ENCODE results near the gene PAX9. TPM values are rescaled to one million over a fixed set of nuclear protein-coding genes. Genes with fewer than 3 reads are reported as not detected.
"Not testable (repeated sequence)": the region's sequence is repeated elsewhere in the genome, so short reads cannot be mapped to it uniquely, and the experiment has no call there.

PAX9 gene
- total and polyA plus RNA-seq, 11 donors = not detected

DNA sequence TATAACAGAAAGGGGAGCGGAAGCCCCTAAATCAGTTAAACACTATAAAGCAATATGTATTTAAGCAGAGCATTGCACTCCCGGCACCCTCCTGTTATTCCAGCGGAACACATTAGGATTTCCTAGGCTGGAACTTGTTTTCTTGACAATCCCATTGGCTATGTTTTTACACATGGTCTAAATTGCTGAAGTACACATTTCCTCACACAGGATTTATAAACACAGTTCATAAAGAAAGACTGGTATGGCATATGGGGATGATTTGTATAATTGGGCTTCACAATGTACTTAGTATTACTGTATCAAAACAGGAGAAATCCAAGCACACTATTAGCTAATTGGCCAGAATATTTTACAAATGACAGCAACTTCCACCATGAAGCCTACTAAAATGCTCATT lies 23.3 kb downstream of the PAX9 start:
- ATAC-seq = no peak
- DNase-seq = no peak
- TF ChIP-seq POLR2A (IDR thresholded peaks at IDR 0.05) = no peak
- TF ChIP-seq, protein P1, sequence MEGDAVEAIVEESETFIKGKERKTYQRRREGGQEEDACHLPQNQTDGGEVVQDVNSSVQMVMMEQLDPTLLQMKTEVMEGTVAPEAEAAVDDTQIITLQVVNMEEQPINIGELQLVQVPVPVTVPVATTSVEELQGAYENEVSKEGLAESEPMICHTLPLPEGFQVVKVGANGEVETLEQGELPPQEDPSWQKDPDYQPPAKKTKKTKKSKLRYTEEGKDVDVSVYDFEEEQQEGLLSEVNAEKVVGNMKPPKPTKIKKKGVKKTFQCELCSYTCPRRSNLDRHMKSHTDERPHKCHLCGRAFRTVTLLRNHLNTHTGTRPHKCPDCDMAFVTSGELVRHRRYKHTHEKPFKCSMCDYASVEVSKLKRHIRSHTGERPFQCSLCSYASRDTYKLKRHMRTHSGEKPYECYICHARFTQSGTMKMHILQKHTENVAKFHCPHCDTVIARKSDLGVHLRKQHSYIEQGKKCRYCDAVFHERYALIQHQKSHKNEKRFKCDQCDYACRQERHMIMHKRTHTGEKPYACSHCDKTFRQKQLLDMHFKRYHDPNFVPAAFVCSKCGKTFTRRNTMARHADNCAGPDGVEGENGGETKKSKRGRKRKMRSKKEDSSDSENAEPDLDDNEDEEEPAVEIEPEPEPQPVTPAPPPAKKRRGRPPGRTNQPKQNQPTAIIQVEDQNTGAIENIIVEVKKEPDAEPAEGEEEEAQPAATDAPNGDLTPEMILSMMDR (IDR thresholded peaks at IDR 0.05) = no peak
- Histone ChIP-seq H3K4me3 (no peak overlapping the region), H3K36me3 (no peaks in the 10 kb centered on the region), H3K9me3 (no peaks in the 10 kb centered on the region), H3K4me1 (no peaks in the 10 kb centered on the region), H3K27me3 (peaks cover 0 to 5% (median 0%) of the 10 kb centered on the region in 9 donors), H3K27ac (no peak overlapping the region)
- intact Hi-C loops (cut with DNase I) = no loop called here
- 94 to 98% (median 96%) methylated on average over 3 of the region's 3 CpGs for WGBS, 4 donors

DNA sequence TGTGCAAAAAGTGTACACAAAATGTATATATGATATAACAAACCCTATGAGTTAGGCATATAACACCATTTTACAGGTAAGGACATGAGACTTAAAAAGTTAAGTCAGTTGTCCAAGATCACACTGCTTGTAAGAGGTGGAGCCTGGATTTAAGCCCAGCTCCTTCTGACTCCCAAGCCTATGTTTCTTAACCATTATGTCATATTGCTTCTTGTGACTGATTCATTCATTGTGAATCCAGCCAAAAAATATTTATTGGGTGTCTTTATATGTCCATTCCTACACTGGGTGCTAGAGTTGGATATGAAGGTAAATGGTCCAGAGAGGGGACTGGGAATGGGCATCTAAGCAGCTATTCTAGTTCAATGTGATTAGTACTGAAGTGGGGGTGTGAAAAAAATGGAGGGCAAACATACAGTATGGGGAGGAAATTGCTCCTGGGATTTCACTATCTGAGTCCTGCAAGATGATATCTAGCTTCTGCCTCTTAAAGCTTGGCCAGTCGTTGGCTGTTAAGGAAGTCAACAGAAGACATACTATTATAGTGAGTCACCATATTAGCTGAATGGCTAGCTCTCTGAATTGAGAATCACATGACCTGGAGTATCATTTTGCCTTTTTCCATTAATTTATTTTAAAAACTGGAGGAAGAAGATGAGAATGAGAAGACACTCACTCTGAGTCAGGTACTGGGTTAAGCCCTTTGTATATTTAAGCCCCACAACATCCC lies 28.8 kb downstream of the PAX9 start:
- Histone ChIP-seq H3K36me3 (no peaks in the 10 kb centered on the region), H3K27me3 (peaks cover 0 to 9% (median 0%) of the 10 kb centered on the region in 9 donors), H3K27ac (no peak overlapping the region), H3K4me1 (no peaks in the 10 kb centered on the region), H3K4me3 (no peak overlapping the region), H3K9me3 (peaks cover 0 to 6% (median 0%) of the 10 kb centered on the region in 12 donors)
- ATAC-seq (no peak), DNase-seq (no peak)
- intact Hi-C loops (cut with DNase I) = no loop called here
- WGBS, 4 donors = 32 to 43% (median 40%) methylated on average over 1 of the region's 1 CpG
- TF ChIP-seq, protein P1 (IDR thresholded peaks at IDR 0.05) = no peak
- no peak for TF ChIP-seq POLR2A (IDR thresholded peaks at IDR 0.05)

DNA sequence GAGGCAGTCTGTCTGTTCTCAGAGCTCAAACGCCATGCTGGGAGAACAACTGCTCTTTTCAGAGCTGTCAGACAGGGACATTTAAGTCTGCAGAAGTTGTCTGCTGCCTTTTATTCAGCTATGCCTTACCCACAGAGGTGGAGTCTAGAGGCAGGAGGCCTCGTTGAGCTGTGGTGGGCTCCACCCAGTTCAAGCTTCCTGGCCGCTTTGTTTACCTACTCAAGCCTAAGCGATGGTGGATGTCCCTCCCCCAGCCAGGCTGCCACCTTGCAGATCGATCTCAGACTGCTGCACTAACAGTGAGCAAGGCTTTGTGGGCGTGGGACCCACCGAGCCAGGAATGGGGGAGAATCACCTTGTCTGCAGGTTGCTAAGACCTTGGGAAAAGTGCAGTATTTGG lies 37.8 kb downstream of the PAX9 start:
- H3K4me1 ChIP-seq; H3K36me3 ChIP-seq; DNase-seq; intact Hi-C loops (cut with DNase I); H3K27me3 ChIP-seq; H3K27ac ChIP-seq; H3K4me3 ChIP-seq; ATAC-seq: not testable (repeated sequence)
- H3K9me3 ChIP-seq = peaks cover 0 to 10% (median 4%) of the 10 kb centered on the region in 12 donors
- 57 to 67% (median 60%) methylated on average over 2 to 7 of the region's 7 CpGs for WGBS, 4 donors

DNA sequence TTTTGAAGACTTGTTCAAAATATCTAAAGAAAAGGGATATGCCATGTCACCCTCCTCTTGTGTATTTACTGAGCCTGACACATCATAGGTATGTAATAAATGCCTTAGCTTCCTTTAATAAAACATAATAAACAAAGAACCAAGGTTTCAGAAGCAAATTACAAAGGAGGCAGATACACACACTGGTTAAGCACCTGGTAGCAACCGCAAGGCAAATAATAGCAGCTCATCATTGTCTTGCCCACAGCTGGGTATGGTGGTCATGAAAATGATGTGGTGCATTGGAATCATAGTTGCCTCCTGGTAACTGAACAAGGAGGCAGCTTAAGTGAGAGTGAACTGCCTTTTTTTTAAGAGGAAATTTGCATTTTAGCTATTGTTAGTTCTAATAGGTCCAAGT lies 39.0 kb downstream of the PAX9 start:
- ATAC-seq = no peak
- 94 to 100% (median 97%) methylated on average over 1 of the region's 1 CpG for WGBS, 4 donors
- H3K27me3 ChIP-seq = no peaks in the 10 kb centered on the region
- H3K27ac ChIP-seq = no peak overlapping the region
- H3K9me3 ChIP-seq = peaks cover 0 to 5% (median 0%) of the 10 kb centered on the region in 12 donors
- no peak overlapping the region for H3K4me3 ChIP-seq
- DNase-seq = no peak
- TF ChIP-seq POLR2A (IDR thresholded peaks at IDR 0.05) = no peak
- TF ChIP-seq, protein P1 (IDR thresholded peaks at IDR 0.05) = no peak
- H3K36me3 ChIP-seq = no peaks in the 10 kb centered on the region
- intact Hi-C loops (cut with DNase I) = no loop called here
- no peaks in the 10 kb centered on the region for H3K4me1 ChIP-seq

DNA sequence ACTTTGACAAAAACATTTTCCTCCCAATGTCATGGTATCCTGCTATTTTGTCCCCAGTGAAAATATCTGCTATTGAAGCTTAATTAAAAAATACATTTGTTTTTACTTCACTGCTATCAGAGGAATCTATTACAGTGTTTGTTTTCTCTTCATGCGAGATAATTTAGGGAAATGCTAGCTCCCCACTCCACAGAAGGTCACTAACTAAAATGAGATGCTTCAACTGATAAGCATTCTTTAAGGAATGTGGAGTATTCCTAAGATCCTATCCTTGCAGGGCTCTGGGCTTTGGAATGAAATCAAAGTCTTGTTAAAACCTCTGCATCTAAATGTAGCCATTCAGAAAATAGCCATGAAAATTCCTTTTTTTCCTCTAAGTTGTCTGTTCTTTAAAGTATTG lies 39.5 kb downstream of the PAX9 start:
- no peaks in the 10 kb centered on the region for H3K36me3 ChIP-seq
- H3K4me1 ChIP-seq = no peaks in the 10 kb centered on the region
- no peak for TF ChIP-seq POLR2A (IDR thresholded peaks at IDR 0.05)
- TF ChIP-seq, protein P1 (IDR thresholded peaks at IDR 0.05) = no peak
- DNase-seq (no peak), ATAC-seq (no peak)
- H3K27me3 ChIP-seq = no peaks in the 10 kb centered on the region
- WGBS, 4 donors = 47 to 57% (median 51%) methylated on average over 1 of the region's 1 CpG
- intact Hi-C loops (cut with DNase I) = no loop called here
- H3K4me3 ChIP-seq = no peak overlapping the region
- peaks cover 0 to 5% (median 0%) of the 10 kb centered on the region in 12 donors for H3K9me3 ChIP-seq
- no peak overlapping the region for H3K27ac ChIP-seq

Measured in heart left ventricle (tissue), 16 donors.